ENCODE results near the gene SMIM41. TPM values are rescaled to one million over a fixed set of nuclear protein-coding genes. Genes with fewer than 3 reads are reported as not detected.

The SMIM41 gene
- polyA plus RNA-seq, 2 of the 4 experiments (the other 2 are of a cell fraction): not detected

- TF ChIP-seq NFE2L2 (conservative IDR thresholded peaks at IDR 0.05; ENCODE audit: low read length) (no peak), RAD21 (conservative IDR thresholded peaks at IDR 0.05 in 1 of 2, IDR thresholded peaks at IDR 0.05 in 1 of 2) (no peak), BHLHE40 (IDR thresholded peaks at IDR 0.05; ENCODE audit: low read depth, low read length) (no peak), HOXA7 (CRISPR knock-in tag; IDR thresholded peaks at IDR 0.05) (peak; percentile 90), GATA3 (IDR thresholded peaks at IDR 0.05; ENCODE audit: borderline replicate concordance) (no peak), TP53 (CRISPR knock-in tag; IDR thresholded peaks at IDR 0.05) (peak; percentile 87), NR3C1 (IDR thresholded peaks at IDR 0.05) (no peak), POLR2AphosphoS2 (conservative IDR thresholded peaks at IDR 0.05; ENCODE audit: low read length) (no peak), ZC3H11A (IDR thresholded peaks at IDR 0.05) (peak; percentile 1; the same call in 1 of the 2 replicates), HOXB13 (CRISPR knock-in tag; IDR thresholded peaks at IDR 0.05; ENCODE audit: low read depth) (peak; percentile 93)
- TF ChIP-seq, protein P1, sequence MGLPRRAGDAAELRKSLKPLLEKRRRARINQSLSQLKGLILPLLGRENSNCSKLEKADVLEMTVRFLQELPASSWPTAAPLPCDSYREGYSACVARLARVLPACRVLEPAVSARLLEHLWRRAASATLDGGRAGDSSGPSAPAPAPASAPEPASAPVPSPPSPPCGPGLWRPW (IDR thresholded peaks at IDR 0.05): no peak
- TF ChIP-seq, protein P2, sequence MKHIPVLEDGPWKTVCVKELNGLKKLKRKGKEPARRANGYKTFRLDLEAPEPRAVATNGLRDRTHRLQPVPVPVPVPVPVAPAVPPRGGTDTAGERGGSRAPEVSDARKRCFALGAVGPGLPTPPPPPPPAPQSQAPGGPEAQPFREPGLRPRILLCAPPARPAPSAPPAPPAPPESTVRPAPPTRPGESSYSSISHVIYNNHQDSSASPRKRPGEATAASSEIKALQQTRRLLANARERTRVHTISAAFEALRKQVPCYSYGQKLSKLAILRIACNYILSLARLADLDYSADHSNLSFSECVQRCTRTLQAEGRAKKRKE (CRISPR knock-in tag; IDR thresholded peaks at IDR 0.05; ENCODE audit: low read depth): no peak; the same call in 1 of the 2 replicates
- TF ChIP-seq, protein P3, sequence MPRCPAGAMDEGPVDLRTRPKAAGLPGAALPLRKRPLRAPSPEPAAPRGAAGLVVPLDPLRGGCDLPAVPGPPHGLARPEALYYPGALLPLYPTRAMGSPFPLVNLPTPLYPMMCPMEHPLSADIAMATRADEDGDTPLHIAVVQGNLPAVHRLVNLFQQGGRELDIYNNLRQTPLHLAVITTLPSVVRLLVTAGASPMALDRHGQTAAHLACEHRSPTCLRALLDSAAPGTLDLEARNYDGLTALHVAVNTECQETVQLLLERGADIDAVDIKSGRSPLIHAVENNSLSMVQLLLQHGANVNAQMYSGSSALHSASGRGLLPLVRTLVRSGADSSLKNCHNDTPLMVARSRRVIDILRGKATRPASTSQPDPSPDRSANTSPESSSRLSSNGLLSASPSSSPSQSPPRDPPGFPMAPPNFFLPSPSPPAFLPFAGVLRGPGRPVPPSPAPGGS (IDR thresholded peaks at IDR 0.05): no peak
Measured at GRCh38 chr12:52147964-52148463, 68.5 kb downstream of the SMIM41 start (continued).

DNA sequence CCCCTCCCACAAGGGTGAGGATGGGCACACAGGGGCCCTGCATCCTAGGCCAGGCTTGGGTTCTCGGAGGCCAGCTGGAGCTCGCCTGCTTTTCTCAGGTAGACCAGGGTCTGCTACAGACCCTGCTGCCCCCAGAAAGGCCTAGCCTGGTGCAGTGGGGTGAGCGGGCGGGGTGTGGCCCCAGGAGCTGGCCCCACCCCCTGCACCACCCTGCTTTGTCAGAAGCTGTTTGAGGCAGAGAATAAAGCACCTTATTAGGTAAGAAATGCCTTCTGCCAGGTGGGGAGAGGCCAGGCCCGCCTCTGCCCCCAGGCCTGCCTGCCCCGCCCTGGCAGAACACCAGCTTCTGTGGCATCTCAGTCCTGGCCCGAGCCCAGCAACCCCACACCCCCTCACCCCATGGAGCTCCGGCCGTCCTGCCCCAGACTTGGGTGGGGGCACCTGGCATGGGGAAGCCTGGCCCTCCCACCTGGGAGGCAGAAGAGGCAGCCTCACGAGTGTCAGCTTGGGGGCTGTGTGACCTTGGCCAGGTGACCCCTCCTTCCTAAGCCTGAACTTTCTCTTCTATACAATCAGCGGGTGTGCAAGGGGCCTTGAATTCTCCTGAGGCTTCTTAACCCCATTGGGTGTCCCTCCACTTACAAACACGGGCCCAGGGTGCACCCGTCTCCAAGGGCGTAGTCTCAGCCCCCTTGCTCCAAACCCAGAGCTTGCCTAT, 69.1 kb downstream of the SMIM41 start:
- peak; percentile 94 for FAIRE-seq
- WGBS (ENCODE audit: missing lambda C conversion rate): 5% methylated on average over 9 of the region's 14 CpGs
- no peak for TF ChIP-seq NR3C1 (IDR thresholded peaks at IDR 0.05)
- TF ChIP-seq HEYL (CRISPR knock-in tag; IDR thresholded peaks at IDR 0.05): peak; percentile 15
- TF ChIP-seq FOSL2 (IDR thresholded peaks at IDR 0.05): peak; percentile 33
- TF ChIP-seq FOSL2 (CRISPR knock-in tag; IDR thresholded peaks at IDR 0.05): peak; percentile 60
- no peak for TF ChIP-seq ELK1 (IDR thresholded peaks at IDR 0.05; ENCODE audit: low read depth, low read length)
- no peak for TF ChIP-seq RCOR1 (IDR thresholded peaks at IDR 0.05; ENCODE audit: low read depth, low read length)
- TF ChIP-seq TP53 (CRISPR knock-in tag; IDR thresholded peaks at IDR 0.05): peak; percentile 83; the same call in 1 of the 2 replicates
- TF ChIP-seq, protein P4, sequence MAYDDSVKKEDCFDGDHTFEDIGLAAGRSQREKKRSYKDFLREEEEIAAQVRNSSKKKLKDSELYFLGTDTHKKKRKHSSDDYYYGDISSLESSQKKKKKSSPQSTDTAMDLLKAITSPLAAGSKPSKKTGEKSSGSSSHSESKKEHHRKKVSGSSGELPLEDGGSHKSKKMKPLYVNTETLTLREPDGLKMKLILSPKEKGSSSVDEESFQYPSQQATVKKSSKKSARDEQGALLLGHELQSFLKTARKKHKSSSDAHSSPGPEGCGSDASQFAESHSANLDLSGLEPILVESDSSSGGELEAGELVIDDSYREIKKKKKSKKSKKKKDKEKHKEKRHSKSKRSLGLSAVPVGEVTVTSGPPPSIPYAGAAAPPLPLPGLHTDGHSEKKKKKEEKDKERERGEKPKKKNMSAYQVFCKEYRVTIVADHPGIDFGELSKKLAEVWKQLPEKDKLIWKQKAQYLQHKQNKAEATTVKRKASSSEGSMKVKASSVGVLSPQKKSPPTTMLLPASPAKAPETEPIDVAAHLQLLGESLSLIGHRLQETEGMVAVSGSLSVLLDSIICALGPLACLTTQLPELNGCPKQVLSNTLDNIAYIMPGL (CRISPR knock-in tag; IDR thresholded peaks at IDR 0.05; ENCODE audit: borderline replicate concordance): 0 out of 2 replicates have a peak, but pooled peaks have one; percentile 56
- peak; percentile 92 to 94; a peak in 4 of 5 replicates for TF ChIP-seq EP300 (IDR thresholded peaks at IDR 0.05)
- TF ChIP-seq CHD2 (IDR thresholded peaks at IDR 0.05; ENCODE audit: low read length, partially characterized antibody): no peak
- TF ChIP-seq ZC3H11A (IDR thresholded peaks at IDR 0.05): no peak; the same call in 1 of the 2 replicates
- TF ChIP-seq FOXS1 (CRISPR knock-in tag; IDR thresholded peaks at IDR 0.05): no peak; the same call in none of the 2 replicates
- no peak; the same call in 1 of the 2 replicates for TF ChIP-seq MAZ (IDR thresholded peaks at IDR 0.05; ENCODE audit: borderline replicate concordance, low read depth, low read length)
- TF ChIP-seq MAFK (IDR thresholded peaks at IDR 0.05; ENCODE audit: partially characterized antibody): no peak
- no peak for TF ChIP-seq KDM1A (IDR thresholded peaks at IDR 0.05; ENCODE audit: low read depth)
- no peak for TF ChIP-seq RNF2 (IDR thresholded peaks at IDR 0.05; ENCODE audit: borderline replicate concordance, low read depth)
- 0 out of 5 replicates have a peak, but pooled peaks of 1 of the 2 experiments have one; percentile 17 for TF ChIP-seq RAD21 (conservative IDR thresholded peaks at IDR 0.05 in 1 of 2, IDR thresholded peaks at IDR 0.05 in 1 of 2)
- peak in 1 of 2 experiments; percentile 60; a peak in 1 of 4 replicates for TF ChIP-seq CEBPB (IDR thresholded peaks at IDR 0.05)
- TF ChIP-seq JUN (IDR thresholded peaks at IDR 0.05): peak; percentile 29 to 74; a peak in 3 of 5 replicates
- no peak for TF ChIP-seq EHMT2 (IDR thresholded peaks at IDR 0.05; ENCODE audit: low read depth)
- TF ChIP-seq RFX5 (IDR thresholded peaks at IDR 0.05): no peak
- no peak for TF ChIP-seq HOXA7 (CRISPR knock-in tag; IDR thresholded peaks at IDR 0.05)
- TF ChIP-seq, protein P5, sequence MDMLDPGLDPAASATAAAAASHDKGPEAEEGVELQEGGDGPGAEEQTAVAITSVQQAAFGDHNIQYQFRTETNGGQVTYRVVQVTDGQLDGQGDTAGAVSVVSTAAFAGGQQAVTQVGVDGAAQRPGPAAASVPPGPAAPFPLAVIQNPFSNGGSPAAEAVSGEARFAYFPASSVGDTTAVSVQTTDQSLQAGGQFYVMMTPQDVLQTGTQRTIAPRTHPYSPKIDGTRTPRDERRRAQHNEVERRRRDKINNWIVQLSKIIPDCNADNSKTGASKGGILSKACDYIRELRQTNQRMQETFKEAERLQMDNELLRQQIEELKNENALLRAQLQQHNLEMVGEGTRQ (IDR thresholded peaks at IDR 0.05): 0 out of 2 replicates have a peak, but pooled peaks have one; percentile 19

More for the DNA sequence above, 69.1 kb downstream of the SMIM41 start:
- ChIA-PET CTCF (interaction anchor here (0.7 to 19.3 kb wide), 17 partner anchors 9 to 831 kb away, joined by 3 to 833 read pairs (median 4); partner anchors contain the start of gene KRT7), POLR2A (interaction anchor here (0.6 to 3.7 kb wide), 17 partner anchors 17 to 823 kb away, joined by 3 to 75 read pairs (median 6); partner anchors contain the start of genes KRT7, KRT8 and KRT80)
- DNase-seq (ENCODE audit: low read depth in 1 of 2, low spot score in 1 of 2) (peak; percentile 83 to 99), ATAC-seq (peak; percentile 37 to 46)
- H3K4me1 ChIP-seq: peaks cover 98% of the 10 kb centered on the region
- peak overlapping the region; percentile 74 for H3K4me2 ChIP-seq
- peak overlapping the region; percentile 100 for H3K27ac ChIP-seq
- H3K9me3 ChIP-seq: no peaks in the 10 kb centered on the region
- no peak overlapping the region for H3K4me3 ChIP-seq
